ENCODE measurements around the gene CRYBG2. TPM values are rescaled to one million over a fixed set of nuclear protein-coding genes. Genes with fewer than 3 reads are reported as not detected.

The CRYBG2 gene
- polyA plus RNA-seq, 3 donors, result 0.46 to 1.0 (median 0.80) TPM

Other genes with a start within 250 kb of the CRYBG2 start
- 10 to 100 TPM; 20.5 to 22.0 (median 20.7) TPM for gene PDIK1L, start 242.3 kb downstream of the CRYBG2 start, polyA plus RNA-seq (ENCODE audit: insufficient read length in 3 of 3)
- 1 to 10 TPM; 1.2 to 1.3 (median 1.2) TPM for gene FAM110D, start 195.1 kb downstream of the CRYBG2 start, polyA plus RNA-seq (ENCODE audit: insufficient read length in 3 of 3)
- gene C1orf232, start 185.2 kb downstream of the CRYBG2 start, polyA plus RNA-seq (ENCODE audit: insufficient read length in 3 of 3), result under 1 TPM in 1 of 3 donors, not detected in 2; 0.38 TPM
- gene ZNF593, start 184.2 kb downstream of the CRYBG2 start, polyA plus RNA-seq (ENCODE audit: insufficient read length in 3 of 3), result 10 to 100 TPM; 12.4 to 15.4 (median 13.1) TPM
- gene ZNF593OS, start 182.3 kb downstream of the CRYBG2 start, polyA plus RNA-seq (ENCODE audit: insufficient read length in 3 of 3), result under 1 TPM; 0.42 to 0.62 (median 0.60) TPM
- gene CNKSR1, start 176.6 kb downstream of the CRYBG2 start, polyA plus RNA-seq (ENCODE audit: insufficient read length in 3 of 3), result 10 to 100 TPM in 2 of 3 donors, 1 to 10 TPM in 1; 9.0 to 11.7 (median 10.3) TPM
- under 1 TPM in 1 of 3 donors, not detected in 2; 0.10 TPM for gene CATSPER4, start 163.5 kb downstream of the CRYBG2 start, polyA plus RNA-seq (ENCODE audit: insufficient read length in 3 of 3)
- gene CEP85, start 119.9 kb downstream of the CRYBG2 start, polyA plus RNA-seq (ENCODE audit: insufficient read length in 3 of 3), result 10 to 100 TPM; 13.7 to 18.9 (median 15.0) TPM
- gene SH3BGRL3, start 74.0 kb downstream of the CRYBG2 start, polyA plus RNA-seq (ENCODE audit: insufficient read length in 3 of 3), result 100 to 1,000 TPM in 1 of 3 donors, 10 to 100 TPM in 2; 83.5 to 110 (median 94.5) TPM
- 10 to 100 TPM; 33.2 to 35.5 (median 35.3) TPM for gene UBXN11, start 47.5 kb downstream of the CRYBG2 start, polyA plus RNA-seq (ENCODE audit: insufficient read length in 3 of 3)
- gene CD52, start 36.2 kb downstream of the CRYBG2 start, polyA plus RNA-seq (ENCODE audit: insufficient read length in 3 of 3), result 1 to 10 TPM; 2.8 to 7.9 (median 5.3) TPM
- gene ZNF683, start 18.6 kb upstream of the CRYBG2 start, polyA plus RNA-seq (ENCODE audit: insufficient read length in 3 of 3), result not detected
- gene LIN28A, start 56.7 kb upstream of the CRYBG2 start, polyA plus RNA-seq (ENCODE audit: insufficient read length in 3 of 3), result under 1 TPM in 2 of 3 donors, not detected in 1; 0.06 to 0.07 TPM
- gene DHDDS, start 78.2 kb upstream of the CRYBG2 start, polyA plus RNA-seq (ENCODE audit: insufficient read length in 3 of 3), result 10 to 100 TPM; 32.4 to 37.1 (median 36.1) TPM
- 1,000 to 10,000 TPM; 1,175 to 1,202 (median 1,200) TPM for gene HMGN2, start 118.3 kb upstream of the CRYBG2 start, polyA plus RNA-seq (ENCODE audit: insufficient read length in 3 of 3)
- gene RPS6KA1, start 175.6 kb upstream of the CRYBG2 start, polyA plus RNA-seq (ENCODE audit: insufficient read length in 3 of 3), result 10 to 100 TPM; 19.8 to 22.9 (median 21.6) TPM